GF-D8 (cell line): ENCODE data around the gene NRSN2.
"Not testable (repeated sequence)": the region's sequence is repeated elsewhere in the genome, so short reads cannot be mapped to it uniquely, and the experiment has no call there.

Source experiments
- DNase-seq: peaks from one replicate; lab custom pipeline; 2025; lab: John Stamatoyannopoulos, UW

Gene NRSN2

GRCh38 chr20:325045-325888 is 21.6 kb upstream of the NRSN2 start, which contains the start of gene SOX12:
TSS of gene SOX12 (plus strand) at chr20:325552. CDS start at chr20:325925, 373 bp downstream.
- peak; percentile 85 for DNase-seq

GRCh38 chr20:325889-326644 is 20.8 kb upstream of the NRSN2 start:
- no peak for DNase-seq

- DNase-seq: no peak
Observed at GRCh38 chr20:326645-327185, 20.2 kb upstream of the NRSN2 start.

- peak; percentile 44 for DNase-seq
Observed at GRCh38 chr20:327186-328026, 19.5 kb upstream of the NRSN2 start.

GRCh38 chr20:328027-328974 is 18.6 kb upstream of the NRSN2 start:
- DNase-seq: no peak

- no peak for DNase-seq
Observed at GRCh38 chr20:328975-329695, 17.8 kb upstream of the NRSN2 start.

GRCh38 chr20:329851-330232 is 17.1 kb upstream of the NRSN2 start:
- no peak for DNase-seq

GRCh38 chr20:330233-331149 is 16.4 kb upstream of the NRSN2 start:
- DNase-seq: peak; percentile 71

- no peak for DNase-seq
Observed at GRCh38 chr20:334578-334977, 12.3 kb upstream of the NRSN2 start.

- DNase-seq: not testable (repeated sequence)
Observed at GRCh38 chr20:336040-336439, 10.9 kb upstream of the NRSN2 start.

GRCh38 chr20:341682-342081 is 5.2 kb upstream of the NRSN2 start:
- no peak for DNase-seq

- DNase-seq: no peak
Observed at GRCh38 chr20:343107-343506, 3.8 kb upstream of the NRSN2 start.

GRCh38 chr20:346033-346639 is 775 bp upstream of the NRSN2 start:
- no peak for DNase-seq

- no peak for DNase-seq
Observed at GRCh38 chr20:347317-347639, 367 bp downstream of the NRSN2 start.

GRCh38 chr20:347640-348484 is 951 bp downstream of the NRSN2 start:
- DNase-seq: no peak

GRCh38 chr20:348972-349841 is 2.3 kb downstream of the NRSN2 start:
- DNase-seq: no peak

GRCh38 chr20:353166-353565 is 6.3 kb downstream of the NRSN2 start:
- no peak for DNase-seq
